ENCODE data around the gene ZDHHC7. TPM values are rescaled to one million over a fixed set of nuclear protein-coding genes. Genes with fewer than 3 reads are reported as not detected.
A peak's percentile ranks its signal among the peaks of the same experiment; 100 is the strongest.

The ZDHHC7 gene
- total and polyA plus RNA-seq, 9 of the 15 experiments (the other 6 are each of a cell fraction or from before 2014, with no cell fraction given), result 1.7 to 49.7 (median 37.4) TPM

DNA sequence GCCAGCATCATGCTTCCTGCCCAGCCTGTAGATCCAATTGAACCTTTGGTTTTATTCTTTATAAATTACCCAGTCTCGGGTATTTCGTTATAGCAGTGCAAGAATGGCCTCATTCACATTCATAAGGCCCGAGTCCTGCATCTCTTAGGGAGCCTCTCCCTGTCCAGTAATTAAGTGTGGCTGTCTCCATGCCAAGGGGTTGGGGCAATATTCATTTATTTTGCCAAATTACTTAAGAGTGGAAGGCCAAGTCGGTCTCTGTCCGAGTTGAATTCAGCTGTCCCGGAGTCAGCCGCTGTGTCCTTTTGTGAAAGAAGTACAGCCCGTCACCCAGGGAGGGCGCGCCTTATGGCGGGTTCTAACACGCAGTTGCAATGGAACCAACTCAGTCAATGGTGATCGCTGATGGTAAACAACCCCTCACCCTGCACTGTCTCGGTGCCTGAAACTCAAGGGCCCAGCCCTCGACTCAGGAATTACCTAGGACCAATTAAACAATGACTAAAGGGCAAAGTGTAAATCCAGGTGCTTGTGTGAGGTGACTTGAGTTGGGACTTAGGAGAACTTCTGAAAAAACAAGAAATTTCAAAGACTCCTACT lies 38.5 kb upstream of the ZDHHC7 start (continued):
- TF ChIP-seq ETV1 (tag; conservative IDR thresholded peaks at IDR 0.05; ENCODE audit: low read depth) (no peak), ZNF507 (tag; conservative IDR thresholded peaks at IDR 0.05) (no peak), KAT2B (IDR thresholded peaks at IDR 0.05; ENCODE audit: low read depth, low read length) (no peak), XRCC3 (IDR thresholded peaks at IDR 0.05) (no peak), MIER1 (IDR thresholded peaks at IDR 0.05; ENCODE audit: low read depth) (no peak), ARID2 (IDR thresholded peaks at IDR 0.05) (no peak), ZNF696 (CRISPR knock-in tag; conservative IDR thresholded peaks at IDR 0.05) (no peak), DMBX1 (CRISPR knock-in tag; IDR thresholded peaks at IDR 0.05; ENCODE audit: borderline replicate concordance) (peak; percentile 52; the same call in 1 of the 2 replicates), POLR3G (IDR thresholded peaks at IDR 0.05; ENCODE audit: extremely low read depth, insufficient read length, insufficient replicate concordance) (no peak), ZNF668 (CRISPR knock-in tag; IDR thresholded peaks at IDR 0.05) (0 out of 2 replicates have a peak, but pooled peaks have one; percentile 7), SREBF2 (CRISPR knock-in tag; IDR thresholded peaks at IDR 0.05) (no peak), EWSR1 (IDR thresholded peaks at IDR 0.05; ENCODE audit: borderline replicate concordance, low read depth, partially characterized antibody) (no peak), C11orf30 (IDR thresholded peaks at IDR 0.05; ENCODE audit: low read depth) (no peak), NR2C1 (IDR thresholded peaks at IDR 0.05) (no peak), NR2C1 (tag; IDR thresholded peaks at IDR 0.05) (no peak)
- TF ChIP-seq, protein P1, sequence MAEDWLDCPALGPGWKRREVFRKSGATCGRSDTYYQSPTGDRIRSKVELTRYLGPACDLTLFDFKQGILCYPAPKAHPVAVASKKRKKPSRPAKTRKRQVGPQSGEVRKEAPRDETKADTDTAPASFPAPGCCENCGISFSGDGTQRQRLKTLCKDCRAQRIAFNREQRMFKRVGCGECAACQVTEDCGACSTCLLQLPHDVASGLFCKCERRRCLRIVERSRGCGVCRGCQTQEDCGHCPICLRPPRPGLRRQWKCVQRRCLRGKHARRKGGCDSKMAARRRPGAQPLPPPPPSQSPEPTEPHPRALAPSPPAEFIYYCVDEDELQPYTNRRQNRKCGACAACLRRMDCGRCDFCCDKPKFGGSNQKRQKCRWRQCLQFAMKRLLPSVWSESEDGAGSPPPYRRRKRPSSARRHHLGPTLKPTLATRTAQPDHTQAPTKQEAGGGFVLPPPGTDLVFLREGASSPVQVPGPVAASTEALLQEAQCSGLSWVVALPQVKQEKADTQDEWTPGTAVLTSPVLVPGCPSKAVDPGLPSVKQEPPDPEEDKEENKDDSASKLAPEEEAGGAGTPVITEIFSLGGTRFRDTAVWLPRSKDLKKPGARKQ (CRISPR knock-in tag; IDR thresholded peaks at IDR 0.05), result peak; percentile 63; the same call in 1 of the 2 replicates
- TF ChIP-seq, protein P2, sequence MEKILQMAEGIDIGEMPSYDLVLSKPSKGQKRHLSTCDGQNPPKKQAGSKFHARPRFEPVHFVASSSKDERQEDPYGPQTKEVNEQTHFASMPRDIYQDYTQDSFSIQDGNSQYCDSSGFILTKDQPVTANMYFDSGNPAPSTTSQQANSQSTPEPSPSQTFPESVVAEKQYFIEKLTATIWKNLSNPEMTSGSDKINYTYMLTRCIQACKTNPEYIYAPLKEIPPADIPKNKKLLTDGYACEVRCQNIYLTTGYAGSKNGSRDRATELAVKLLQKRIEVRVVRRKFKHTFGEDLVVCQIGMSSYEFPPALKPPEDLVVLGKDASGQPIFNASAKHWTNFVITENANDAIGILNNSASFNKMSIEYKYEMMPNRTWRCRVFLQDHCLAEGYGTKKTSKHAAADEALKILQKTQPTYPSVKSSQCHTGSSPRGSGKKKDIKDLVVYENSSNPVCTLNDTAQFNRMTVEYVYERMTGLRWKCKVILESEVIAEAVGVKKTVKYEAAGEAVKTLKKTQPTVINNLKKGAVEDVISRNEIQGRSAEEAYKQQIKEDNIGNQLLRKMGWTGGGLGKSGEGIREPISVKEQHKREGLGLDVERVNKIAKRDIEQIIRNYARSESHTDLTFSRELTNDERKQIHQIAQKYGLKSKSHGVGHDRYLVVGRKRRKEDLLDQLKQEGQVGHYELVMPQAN (IDR thresholded peaks at IDR 0.05; ENCODE audit: borderline replicate concordance), result no peak
- TF ChIP-seq, protein P3, sequence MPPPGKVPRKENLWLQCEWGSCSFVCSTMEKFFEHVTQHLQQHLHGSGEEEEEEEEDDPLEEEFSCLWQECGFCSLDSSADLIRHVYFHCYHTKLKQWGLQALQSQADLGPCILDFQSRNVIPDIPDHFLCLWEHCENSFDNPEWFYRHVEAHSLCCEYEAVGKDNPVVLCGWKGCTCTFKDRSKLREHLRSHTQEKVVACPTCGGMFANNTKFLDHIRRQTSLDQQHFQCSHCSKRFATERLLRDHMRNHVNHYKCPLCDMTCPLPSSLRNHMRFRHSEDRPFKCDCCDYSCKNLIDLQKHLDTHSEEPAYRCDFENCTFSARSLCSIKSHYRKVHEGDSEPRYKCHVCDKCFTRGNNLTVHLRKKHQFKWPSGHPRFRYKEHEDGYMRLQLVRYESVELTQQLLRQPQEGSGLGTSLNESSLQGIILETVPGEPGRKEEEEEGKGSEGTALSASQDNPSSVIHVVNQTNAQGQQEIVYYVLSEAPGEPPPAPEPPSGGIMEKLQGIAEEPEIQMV (tag; conservative IDR thresholded peaks at IDR 0.05; ENCODE audit: low read depth), result 0 out of 2 replicates have a peak, but pooled peaks have one; percentile 42
- TF ChIP-seq, protein P4, sequence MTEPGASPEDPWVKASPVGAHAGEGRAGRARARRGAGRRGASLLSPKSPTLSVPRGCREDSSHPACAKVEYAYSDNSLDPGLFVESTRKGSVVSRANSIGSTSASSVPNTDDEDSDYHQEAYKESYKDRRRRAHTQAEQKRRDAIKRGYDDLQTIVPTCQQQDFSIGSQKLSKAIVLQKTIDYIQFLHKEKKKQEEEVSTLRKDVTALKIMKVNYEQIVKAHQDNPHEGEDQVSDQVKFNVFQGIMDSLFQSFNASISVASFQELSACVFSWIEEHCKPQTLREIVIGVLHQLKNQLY (CRISPR knock-in tag; conservative IDR thresholded peaks at IDR 0.05), result no peak
- TF ChIP-seq, protein P5, sequence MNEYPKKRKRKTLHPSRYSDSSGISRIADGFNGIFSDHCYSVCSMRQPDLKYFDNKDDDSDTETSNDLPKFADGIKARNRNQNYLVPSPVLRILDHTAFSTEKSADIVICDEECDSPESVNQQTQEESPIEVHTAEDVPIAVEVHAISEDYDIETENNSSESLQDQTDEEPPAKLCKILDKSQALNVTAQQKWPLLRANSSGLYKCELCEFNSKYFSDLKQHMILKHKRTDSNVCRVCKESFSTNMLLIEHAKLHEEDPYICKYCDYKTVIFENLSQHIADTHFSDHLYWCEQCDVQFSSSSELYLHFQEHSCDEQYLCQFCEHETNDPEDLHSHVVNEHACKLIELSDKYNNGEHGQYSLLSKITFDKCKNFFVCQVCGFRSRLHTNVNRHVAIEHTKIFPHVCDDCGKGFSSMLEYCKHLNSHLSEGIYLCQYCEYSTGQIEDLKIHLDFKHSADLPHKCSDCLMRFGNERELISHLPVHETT (CRISPR knock-in tag; conservative IDR thresholded peaks at IDR 0.05 in 1 of 2, IDR thresholded peaks at IDR 0.05 in 1 of 2), result no peak

All from K562 (cell line).